Right renal cortex interstitium (tissue), 3 donors: Measurements from ENCODE around the gene FBXL19. TPM values are rescaled to one million over a fixed set of nuclear protein-coding genes. Genes with fewer than 3 reads are reported as not detected.

Source experiments
- DNase-seq, 3 donors: peaks; one replicate each; pipeline ENCODE4 v3.0.0-alpha.2; 2013; ENCODE audit warnings: low read depth in 3 of 3, low spot score in 2 of 3
- polyA plus RNA-seq, 3 donors: library from polyadenylated mRNA; unstranded; fragments of 120-200 nt; gene quantifications; one replicate each; pipeline ENCODE4 v1.2.1, GENCODE V29; 2013; ENCODE audit not compliant: insufficient read length in 3 of 3

Gene FBXL19
- polyA plus RNA-seq, 3 donors = 16.1 to 20.5 (median 18.0) TPM

- no peak for DNase-seq
Measured at GRCh38 chr16:30894540-30895368, 28.6 kb upstream of the FBXL19 start.

DNA sequence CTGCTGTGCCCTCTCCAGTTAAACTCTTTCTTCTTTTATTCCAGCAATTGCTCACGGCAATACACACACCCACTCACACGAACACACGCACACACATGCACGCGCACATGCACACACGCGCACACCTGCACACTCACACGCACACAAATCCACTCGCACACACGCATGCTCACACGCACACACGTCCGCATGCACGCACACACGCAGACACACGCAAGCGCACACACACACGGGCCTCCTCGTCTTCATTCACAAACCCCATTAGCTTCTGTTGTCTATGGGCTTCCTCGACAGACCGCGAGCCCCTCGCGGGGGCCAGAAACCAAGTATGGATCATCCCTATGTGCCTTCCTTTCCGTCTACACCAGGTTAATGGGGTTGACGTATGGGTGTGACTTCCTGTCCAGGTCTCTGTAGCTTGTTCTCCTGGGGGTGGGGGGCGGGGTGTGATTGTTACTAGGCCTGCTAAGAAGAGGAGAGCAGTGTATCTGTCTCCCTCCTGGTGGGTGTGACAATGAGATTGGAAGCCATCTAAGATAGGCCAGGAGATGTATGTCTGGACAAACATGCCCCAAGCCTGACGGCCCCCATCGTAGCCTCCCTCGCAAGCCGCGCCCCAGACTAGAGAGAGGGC, 27.6 kb upstream of the FBXL19 start:
- no peak for DNase-seq

- DNase-seq = peak in 2 of 3 donors; percentile 77 to 78
Measured at GRCh38 chr16:30896261-30896888, 27.0 kb upstream of the FBXL19 start, which contains the start of gene CTF1. TSS of gene CTF1 (plus strand) at chr16:30896614. CDS start at chr16:30896644, 30 bp downstream.

- peak in 1 of 3 donors; percentile 85 for DNase-seq
Measured at GRCh38 chr16:30896889-30897733, 26.3 kb upstream of the FBXL19 start.

GRCh38 chr16:30899794-30900193, 23.6 kb upstream of the FBXL19 start:
- DNase-seq = no peak

- DNase-seq = no peak
Measured at GRCh38 chr16:30900588-30900987, 22.8 kb upstream of the FBXL19 start.

DNA sequence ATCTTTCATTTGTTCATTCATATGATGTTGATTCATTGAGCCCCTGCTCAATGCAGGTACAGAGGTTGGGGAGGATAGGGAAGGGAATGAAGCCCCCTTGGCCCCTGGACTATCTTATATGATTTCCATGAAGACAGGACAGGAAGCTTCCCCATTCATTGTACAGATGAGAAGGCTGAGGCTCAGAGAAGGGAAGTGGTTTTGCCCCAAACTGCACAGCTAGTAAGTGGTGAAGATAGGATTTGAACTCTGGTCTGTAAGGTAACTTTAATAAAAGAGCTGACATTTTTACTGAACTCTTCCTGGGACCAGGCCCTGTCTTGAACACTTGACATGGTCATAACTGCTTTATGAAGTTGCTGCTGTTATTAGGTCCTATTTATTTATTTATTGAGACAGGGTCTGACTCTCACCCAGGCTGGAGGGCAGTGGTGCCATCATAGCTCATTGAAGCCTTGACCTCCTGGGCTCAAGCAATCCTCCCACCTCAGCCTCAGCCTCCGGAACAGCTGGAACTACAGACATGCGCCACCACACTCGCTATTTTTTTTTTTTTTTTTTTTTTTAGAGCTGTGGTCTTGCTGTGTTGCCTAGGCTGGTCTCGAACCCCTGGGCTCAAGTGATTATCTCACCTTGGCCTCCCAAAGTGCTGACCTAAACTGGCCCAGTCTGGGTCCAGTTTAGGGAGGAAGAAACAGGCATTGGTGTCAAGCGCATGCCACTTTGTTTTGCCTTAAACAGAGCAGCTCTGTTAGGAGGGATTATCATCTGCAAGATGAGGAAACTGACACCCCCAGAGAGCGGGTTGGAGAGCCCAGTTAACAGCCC, 22.0 kb upstream of the FBXL19 start:
- no peak for DNase-seq

- no peak for DNase-seq
Measured at GRCh38 chr16:30902029-30902972, 21.1 kb upstream of the FBXL19 start.

DNA sequence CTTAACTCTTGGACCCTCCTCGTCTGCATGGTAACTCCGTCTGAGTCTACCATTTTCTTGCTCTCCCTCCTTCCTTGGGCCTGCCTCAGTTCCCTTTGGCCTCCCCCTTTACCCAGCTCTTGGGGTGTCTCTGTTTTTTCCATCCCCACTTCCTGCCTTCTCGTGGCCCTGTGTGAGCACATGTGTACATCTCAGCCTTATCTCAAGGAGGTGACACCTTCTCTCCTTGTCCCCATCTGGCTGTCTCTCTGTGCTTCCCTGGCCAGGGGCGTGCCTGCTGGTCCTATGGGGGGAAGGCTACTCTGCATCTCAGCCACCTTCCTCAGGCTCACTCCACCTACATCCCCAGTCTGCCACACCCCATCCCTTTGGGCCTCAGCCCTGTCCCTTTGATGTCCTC, 20.4 kb upstream of the FBXL19 start:
- DNase-seq = no peak

DNA sequence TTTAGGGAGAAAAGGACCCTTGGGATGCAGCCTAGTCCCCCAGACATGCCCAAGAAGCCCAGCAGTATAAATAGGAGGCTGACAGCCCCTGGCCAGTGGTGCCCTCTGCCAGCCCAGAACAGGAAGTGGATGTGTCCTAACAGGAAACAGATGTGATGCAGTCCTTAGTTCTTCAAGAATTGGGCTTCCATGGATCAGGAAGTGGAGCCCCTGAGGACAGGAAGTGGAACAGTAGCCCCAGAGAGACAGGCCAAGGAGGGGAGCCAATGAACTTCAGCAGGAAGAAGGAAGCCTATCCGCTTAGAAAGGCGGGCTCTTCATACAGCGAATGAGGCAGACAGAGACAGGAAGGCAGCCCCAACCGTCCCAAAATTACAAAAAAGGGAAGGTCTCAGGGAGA, 19.8 kb upstream of the FBXL19 start:
- DNase-seq = no peak

DNA sequence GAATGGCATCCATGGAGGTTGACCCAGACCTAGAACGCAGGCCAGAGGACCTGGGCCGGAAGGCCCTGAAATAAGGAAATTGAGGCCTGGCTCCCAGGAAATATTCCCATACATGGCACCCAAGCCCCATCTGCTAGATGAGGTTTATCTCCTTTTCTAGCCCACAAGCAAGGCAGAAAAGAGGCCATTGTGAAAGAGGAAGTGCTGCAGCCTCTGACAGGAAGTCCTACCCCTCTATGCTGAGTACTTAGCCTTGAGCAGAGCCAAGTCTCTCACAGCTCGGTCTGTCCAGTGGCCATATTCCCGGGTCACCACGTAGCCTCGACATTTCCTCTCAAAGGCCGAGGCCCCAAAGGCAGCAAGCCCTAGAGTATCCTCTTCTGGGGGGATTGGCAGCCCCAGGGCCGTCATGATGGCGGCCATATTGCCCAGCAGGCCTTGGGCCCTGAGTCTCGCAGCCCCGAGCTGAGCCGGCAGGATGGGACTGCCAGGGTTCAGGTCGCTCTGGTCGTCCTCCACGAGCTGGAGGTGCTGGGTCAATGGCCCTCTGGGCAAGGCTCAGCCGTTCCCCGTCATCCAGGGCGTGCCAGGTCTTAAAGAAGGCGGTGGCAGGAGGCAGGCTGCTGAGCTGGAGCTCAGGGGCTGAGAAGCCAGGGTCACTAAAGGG, 19.1 kb upstream of the FBXL19 start:
- no peak for DNase-seq

GRCh38 chr16:30907064-30907463, 16.3 kb upstream of the FBXL19 start:
- no peak for DNase-seq

GRCh38 chr16:30910427-30911029, 12.8 kb upstream of the FBXL19 start:
- no peak for DNase-seq

GRCh38 chr16:30912794-30913412, 10.5 kb upstream of the FBXL19 start:
- no peak for DNase-seq

- DNase-seq = no peak
Measured at GRCh38 chr16:30914830-30915229, 8.5 kb upstream of the FBXL19 start.

DNA sequence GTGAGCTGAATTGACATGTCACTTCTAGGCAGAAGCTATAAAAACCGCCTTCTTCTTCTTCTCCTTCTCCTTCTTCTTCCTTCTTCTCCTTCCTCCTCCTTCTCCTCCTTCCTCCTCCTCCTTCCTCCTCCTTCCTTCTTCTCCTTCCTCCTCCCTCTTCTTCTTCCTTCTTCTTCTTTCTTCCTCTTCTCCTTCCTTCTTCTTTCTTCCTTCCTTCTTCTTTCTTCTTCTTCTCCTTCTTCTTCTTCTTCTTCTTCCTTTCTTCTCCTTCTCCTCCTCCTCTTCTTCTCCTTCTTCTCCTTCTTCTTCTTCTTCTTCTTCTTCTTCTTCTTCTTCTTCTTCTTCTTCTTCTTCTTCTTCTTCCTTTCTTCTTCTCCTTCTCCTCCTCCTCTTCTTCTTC, 4.8 kb upstream of the FBXL19 start:
- DNase-seq = no peak

- no peak for DNase-seq
Measured at GRCh38 chr16:30920891-30921290, 2.5 kb upstream of the FBXL19 start.

- no peak for DNase-seq
Measured at GRCh38 chr16:30921459-30921747, 2.0 kb upstream of the FBXL19 start.
